Esophagus squamous epithelium (tissue), 5 donors: ENCODE data around the gene MICU2. TPM values are rescaled to one million over a fixed set of nuclear protein-coding genes. Genes with fewer than 3 reads are reported as not detected.
"Not testable (repeated sequence)": the region's sequence is repeated elsewhere in the genome, so short reads cannot be mapped to it uniquely, and the experiment has no call there.

Experiments
- DNase-seq: peaks from one replicate; lab custom pipeline; 2025; lab: John Stamatoyannopoulos, UW
- H3K27ac ChIP-seq, 4 donors: fragments of 200-600 bp; sonication (generic); one replicate each; pipeline ENCODE4 v1.5.1; 2016 to 2019; ENCODE audit warnings: mild to moderate bottlenecking in 1 of 4
- H3K27me3 ChIP-seq, 4 donors: fragments of 200-600 bp; sonication (generic); 1 replicate in 3 of 4; 2 replicates in 1 of 4; pipeline versions ENCODE4 v1.5.1 to v1.6.0; 2017 to 2021; ENCODE audit warnings: antibody characterized with exemption in 1 of 4
- H3K36me3 ChIP-seq, 3 donors: fragments of 200-600 bp; sonication (generic); one replicate each; pipeline ENCODE4 v1.5.1; 2016 to 2019
- H3K4me1 ChIP-seq, 3 donors: fragments of 200-600 bp; sonication (generic); one replicate each; pipeline ENCODE4 v1.5.1; 2017 to 2019
- H3K4me3 ChIP-seq, 4 donors: fragments of 200-600 bp; sonication (generic); 1 replicate in 3 of 4; 2 replicates in 1 of 4; pipeline ENCODE4 v1.5.1; 2016 to 2019; ENCODE audit warnings: mild to moderate bottlenecking in 2 of 4, moderate library complexity in 1 of 4
- H3K9me3 ChIP-seq, 3 donors: fragments of 200-600 bp; sonication (generic); one replicate each; pipeline ENCODE4 v1.5.1; 2016 to 2019
- POLR2A ChIP-seq, 4 donors: fragments of 450-650 bp; IDR thresholded peaks; one replicate each; pipeline ENCODE4 v1.6.1; 2017; ENCODE audit warnings: antibody characterized with exemption in 4 of 4, mild to moderate bottlenecking in 4 of 4, moderate library complexity in 3 of 4
- WGBS, 2 donors: methylation state at CpG; one replicate each; pipeline ENCODE4 v1.1.5; 2018; 5-methylcytosine and 5-hydroxymethylcytosine counted together
- intact Hi-C: fragments of 100-400 bp; cut with DNase I; formaldehyde crosslinking; loops from one replicate; pipeline ENCODE4 v1.15.0; 2022
- total RNA-seq, 4 donors: library from RNA; depleted of rRNA; stranded (reverse); fragments of >200 nt; gene quantifications; one replicate each; pipeline ENCODE4 v1.1.0, GENCODE V29; 2016
- TF ChIP-seq, protein P1 (sequence below), 6 experiments: fragments of 450-650 bp in 4 of 6; fragments of 200-600 bp in 2 of 6; sonication (generic) in 2 of 6; IDR thresholded peaks; one replicate each; pipeline ENCODE4 v1.5.1; 2016 to 2019; ENCODE audit warnings: antibody characterized with exemption in 6 of 6, mild to moderate bottlenecking in 4 of 6, moderate library complexity in 4 of 6
- donor health status: DM: yes; HTN: yes; CAD: no.

MICU2 gene
- total RNA-seq, 4 donors from 2014 or later = 48.4 to 61.6 (median 51.9) TPM

DNA sequence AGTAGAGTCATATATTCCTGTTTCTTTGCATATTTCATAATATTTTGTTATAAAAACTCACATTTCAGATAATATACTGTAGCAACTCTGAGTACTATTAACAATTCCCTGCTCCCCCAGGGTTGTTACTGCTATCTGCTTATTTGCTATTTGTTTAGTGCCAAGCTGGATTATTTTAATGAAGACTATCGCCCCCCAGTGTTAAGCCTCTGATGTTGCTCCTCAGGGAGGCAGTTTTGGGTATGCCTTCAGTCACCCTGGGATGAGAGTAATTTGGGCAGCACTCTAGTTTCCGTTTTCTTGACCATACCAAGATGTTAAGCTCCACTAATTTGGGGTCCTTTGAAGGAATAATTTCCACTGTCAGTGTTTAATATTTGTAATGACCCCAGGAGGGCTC lies 46.0 kb downstream of the MICU2 start:
- no peak overlapping the region for H3K27ac ChIP-seq
- no peak for DNase-seq
- H3K36me3 ChIP-seq = peaks cover 0 to 25% (median 0%) of the 10 kb centered on the region in 3 donors
- WGBS, 2 donors = 58 to 77% methylated on average over 2 of the region's 2 CpGs
- no peaks in the 10 kb centered on the region for H3K27me3 ChIP-seq
- TF ChIP-seq, protein P1, sequence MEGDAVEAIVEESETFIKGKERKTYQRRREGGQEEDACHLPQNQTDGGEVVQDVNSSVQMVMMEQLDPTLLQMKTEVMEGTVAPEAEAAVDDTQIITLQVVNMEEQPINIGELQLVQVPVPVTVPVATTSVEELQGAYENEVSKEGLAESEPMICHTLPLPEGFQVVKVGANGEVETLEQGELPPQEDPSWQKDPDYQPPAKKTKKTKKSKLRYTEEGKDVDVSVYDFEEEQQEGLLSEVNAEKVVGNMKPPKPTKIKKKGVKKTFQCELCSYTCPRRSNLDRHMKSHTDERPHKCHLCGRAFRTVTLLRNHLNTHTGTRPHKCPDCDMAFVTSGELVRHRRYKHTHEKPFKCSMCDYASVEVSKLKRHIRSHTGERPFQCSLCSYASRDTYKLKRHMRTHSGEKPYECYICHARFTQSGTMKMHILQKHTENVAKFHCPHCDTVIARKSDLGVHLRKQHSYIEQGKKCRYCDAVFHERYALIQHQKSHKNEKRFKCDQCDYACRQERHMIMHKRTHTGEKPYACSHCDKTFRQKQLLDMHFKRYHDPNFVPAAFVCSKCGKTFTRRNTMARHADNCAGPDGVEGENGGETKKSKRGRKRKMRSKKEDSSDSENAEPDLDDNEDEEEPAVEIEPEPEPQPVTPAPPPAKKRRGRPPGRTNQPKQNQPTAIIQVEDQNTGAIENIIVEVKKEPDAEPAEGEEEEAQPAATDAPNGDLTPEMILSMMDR (IDR thresholded peaks at IDR 0.05) = peak in 3 of 6 experiments; percentile 8 to 41 (median 18)
- TF ChIP-seq POLR2A (IDR thresholded peaks at IDR 0.05) = no peak
- H3K4me3 ChIP-seq = no peak overlapping the region
- intact Hi-C loops = no loop called here
- H3K4me1 ChIP-seq = no peaks in the 10 kb centered on the region
- H3K9me3 ChIP-seq = no peaks in the 10 kb centered on the region

DNA sequence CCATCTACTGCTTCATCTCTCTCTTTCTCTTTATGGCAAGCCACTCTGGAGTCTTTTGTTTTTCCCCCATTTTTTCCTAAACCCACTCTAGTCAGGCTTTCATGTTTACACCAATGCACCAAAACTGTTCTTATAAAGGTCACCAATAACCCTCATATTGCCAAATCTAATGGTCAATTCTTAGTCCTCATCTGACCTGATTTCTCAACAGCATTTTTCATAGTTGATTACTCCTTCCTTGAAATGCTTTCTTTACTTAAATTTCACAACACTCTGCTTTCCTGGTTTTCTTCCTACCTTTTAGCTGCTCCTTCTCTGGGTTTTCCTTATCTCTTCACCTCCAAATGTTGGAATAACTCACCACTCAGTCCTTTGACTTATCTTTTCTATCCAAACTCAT lies 47.9 kb downstream of the MICU2 start:
- DNase-seq = no peak
- peaks cover 0 to 17% (median 0%) of the 10 kb centered on the region in 3 donors for H3K36me3 ChIP-seq
- no peak overlapping the region for H3K27ac ChIP-seq
- H3K4me3 ChIP-seq = no peak overlapping the region
- H3K27me3 ChIP-seq = no peaks in the 10 kb centered on the region
- no peaks in the 10 kb centered on the region for H3K9me3 ChIP-seq
- intact Hi-C loops = no loop called here
- no peaks in the 10 kb centered on the region for H3K4me1 ChIP-seq
- no peak for TF ChIP-seq POLR2A (IDR thresholded peaks at IDR 0.05)
- TF ChIP-seq, protein P1 (IDR thresholded peaks at IDR 0.05) = no peak

DNA sequence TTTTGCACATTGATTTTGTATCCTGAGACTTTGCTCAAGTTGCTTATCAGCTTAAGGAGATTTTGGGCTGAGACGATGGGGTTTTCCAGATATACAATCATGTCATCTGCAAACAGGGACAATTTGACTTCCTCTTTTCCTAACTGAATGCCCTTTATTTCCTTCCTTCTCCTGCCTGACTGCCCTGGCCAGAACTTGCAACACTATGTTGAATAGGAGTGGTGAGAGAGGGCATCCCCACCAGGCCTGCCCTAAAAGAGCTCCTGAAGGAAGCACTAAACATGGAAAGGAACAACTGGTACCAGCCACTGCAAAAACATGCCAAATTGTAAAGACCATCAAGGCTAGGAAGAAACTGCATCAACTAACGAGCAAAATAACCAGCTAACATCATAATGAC lies 50.7 kb downstream of the MICU2 start:
- H3K9me3 ChIP-seq, H3K4me3 ChIP-seq, intact Hi-C loops, H3K27me3 ChIP-seq, H3K36me3 ChIP-seq, DNase-seq, H3K4me1 ChIP-seq, H3K27ac ChIP-seq: not testable (repeated sequence)
- WGBS, 2 donors = 40 to 70% methylated on average over 1 to 2 of the region's 2 CpGs

GRCh38 chr13:21550918-21551317 lies 53.1 kb downstream of the MICU2 start:
- Histone ChIP-seq H3K27ac (no peak overlapping the region), H3K9me3 (no peaks in the 10 kb centered on the region), H3K36me3 (no peaks in the 10 kb centered on the region), H3K27me3 (no peaks in the 10 kb centered on the region), H3K4me1 (no peaks in the 10 kb centered on the region), H3K4me3 (no peak overlapping the region)
- intact Hi-C loops = no loop called here
- 42 to 59% methylated on average over 2 of the region's 2 CpGs for WGBS, 2 donors
- TF ChIP-seq, protein P1 (IDR thresholded peaks at IDR 0.05) = no peak
- no peak for TF ChIP-seq POLR2A (IDR thresholded peaks at IDR 0.05)
- no peak for DNase-seq

DNA sequence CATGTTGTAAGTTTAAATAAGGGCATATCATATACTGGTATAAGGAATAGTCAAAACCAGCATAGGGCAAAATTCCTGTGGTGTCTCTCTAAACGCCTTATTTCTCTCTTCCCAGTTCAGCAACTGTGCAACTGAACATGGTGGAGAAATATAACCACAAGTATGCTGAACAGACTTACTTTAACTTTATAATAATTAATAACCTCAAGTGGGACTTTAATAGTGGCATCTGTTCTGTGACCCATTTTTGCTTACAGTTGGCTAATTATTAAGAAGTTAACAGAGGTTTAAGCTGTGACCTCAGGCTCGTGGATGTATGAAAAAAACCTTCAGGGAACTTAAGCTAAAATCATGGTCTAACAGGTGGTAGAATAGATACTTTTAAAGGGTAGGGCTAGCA lies 54.3 kb downstream of the MICU2 start:
- WGBS, 2 donors = 76 to 84% methylated on average over 2 of the region's 2 CpGs
- H3K27ac ChIP-seq = no peak overlapping the region
- intact Hi-C loops = no loop called here
- no peak for DNase-seq
- no peaks in the 10 kb centered on the region for H3K27me3 ChIP-seq
- H3K4me3 ChIP-seq = no peak overlapping the region
- H3K9me3 ChIP-seq = no peaks in the 10 kb centered on the region
- H3K4me1 ChIP-seq = no peaks in the 10 kb centered on the region
- peaks cover 0 to 8% (median 0%) of the 10 kb centered on the region in 3 donors for H3K36me3 ChIP-seq
- no peak for TF ChIP-seq POLR2A (IDR thresholded peaks at IDR 0.05)
- TF ChIP-seq, protein P1 (IDR thresholded peaks at IDR 0.05) = no peak

DNA sequence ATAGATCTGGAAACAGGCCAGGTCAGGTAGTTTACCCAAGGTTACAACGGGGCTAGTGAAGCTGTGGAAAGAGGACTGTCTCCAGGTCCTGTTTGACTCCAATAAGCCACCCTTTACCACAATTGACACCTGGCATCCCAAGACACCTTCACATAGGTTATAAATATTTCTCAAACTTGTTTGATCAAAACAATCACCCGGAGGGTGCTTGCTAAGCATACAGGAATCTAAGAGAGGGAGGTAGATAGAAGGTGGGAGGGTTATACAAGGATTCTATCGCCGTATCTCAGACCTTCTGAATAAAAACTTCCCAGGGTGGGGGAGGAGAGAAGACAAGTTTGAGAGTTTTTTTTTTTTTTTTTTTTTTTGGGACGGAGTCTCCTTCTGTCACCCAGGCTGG lies 55.4 kb downstream of the MICU2 start:
- no peak for DNase-seq
- Histone ChIP-seq H3K9me3 (no peaks in the 10 kb centered on the region), H3K27ac (no peak overlapping the region), H3K27me3 (no peaks in the 10 kb centered on the region), H3K4me3 (no peak overlapping the region), H3K4me1 (no peaks in the 10 kb centered on the region), H3K36me3 (peaks cover 0 to 9% (median 0%) of the 10 kb centered on the region in 3 donors)
- TF ChIP-seq, protein P1 (IDR thresholded peaks at IDR 0.05) = no peak
- TF ChIP-seq POLR2A (IDR thresholded peaks at IDR 0.05) = no peak
- intact Hi-C loops = no loop called here
- WGBS, 2 donors = 83% methylated on average over 4 to 5 of the region's 5 CpGs
